Epidermal melanocyte (primary cell): ENCODE results near the gene MRPS17.
"Not testable (repeated sequence)": the region's sequence is repeated elsewhere in the genome, so short reads cannot be mapped to it uniquely, and the experiment has no call there.

Experiments
- DNase-seq: peaks from one replicate; pipeline ENCODE4 v3.0.0; 2011; ENCODE audit warnings: low spot score; ENCODE audit not compliant: insufficient read length

Gene MRPS17

GRCh38 chr7:55951637-55952351 is at the start of gene MRPS17:
MRPS17 (plus strand) TSS chr7:55951877; CDS start chr7:55953196, 1,319 bp downstream.
- peak; percentile 99 for DNase-seq

- DNase-seq, result no peak
Measured at GRCh38 chr7:55903985-55904759, 47.5 kb upstream of the MRPS17 start.

GRCh38 chr7:55912748-55913158 is 38.9 kb upstream of the MRPS17 start:
- no peak for DNase-seq

DNA sequence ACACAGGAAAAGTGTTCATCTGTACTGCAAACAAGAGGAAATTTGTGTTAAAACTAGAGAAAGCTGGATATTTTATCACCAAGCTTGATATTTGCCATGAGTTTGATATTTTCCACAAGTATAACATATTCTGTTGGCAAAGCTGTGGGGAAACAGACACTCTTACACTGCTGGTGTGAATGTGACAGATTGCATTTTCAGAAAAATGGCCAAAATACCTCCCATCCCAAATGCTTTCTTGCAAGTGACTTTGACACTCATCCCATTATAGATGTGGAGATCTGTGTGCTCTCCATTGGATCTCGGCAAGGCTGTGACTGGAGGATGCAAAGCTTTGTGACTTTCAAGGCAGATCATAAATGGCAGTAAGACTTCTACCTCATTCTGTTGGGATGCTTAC is 33.9 kb upstream of the MRPS17 start:
- no peak for DNase-seq

DNA sequence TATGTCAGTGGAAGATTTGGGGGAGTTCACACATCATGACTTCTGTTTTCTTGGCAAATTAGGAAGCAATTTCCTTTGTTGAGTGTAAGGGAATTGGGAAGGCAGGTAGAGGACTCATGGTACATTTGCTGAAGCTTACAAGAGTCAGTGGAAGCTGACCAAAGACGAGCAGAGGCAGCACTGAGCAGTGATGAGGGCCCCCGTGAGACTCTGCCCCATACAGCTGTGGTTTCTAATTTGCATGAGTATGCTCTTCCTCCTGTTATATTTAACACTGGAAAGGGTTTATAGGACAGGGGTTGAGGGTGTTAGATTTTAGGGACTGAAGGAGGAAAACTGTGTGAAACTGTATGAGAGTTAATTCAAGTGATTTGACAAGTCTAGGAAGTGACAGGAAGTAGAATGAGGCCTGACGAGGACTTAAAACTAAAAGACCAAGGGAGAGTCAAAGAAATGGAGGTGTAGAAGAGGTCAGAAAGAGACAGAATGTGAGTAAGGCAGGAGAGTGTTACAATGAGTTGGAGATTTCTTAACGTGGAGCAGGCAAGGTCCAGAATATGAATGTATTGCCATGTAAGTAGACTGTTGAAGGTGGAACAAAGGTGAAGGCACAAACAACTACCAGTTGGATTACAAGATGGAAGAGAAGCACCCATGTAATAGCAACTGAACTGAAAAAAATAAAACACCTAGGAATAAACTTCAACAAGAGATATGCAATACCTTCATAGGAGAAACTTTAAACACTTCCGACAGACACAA is 23.5 kb upstream of the MRPS17 start:
- no peak for DNase-seq

GRCh38 chr7:55931421-55932151 is 20.1 kb upstream of the MRPS17 start:
- DNase-seq, result no peak

GRCh38 chr7:55939514-55940123 is 12.1 kb upstream of the MRPS17 start:
- no peak for DNase-seq

DNA sequence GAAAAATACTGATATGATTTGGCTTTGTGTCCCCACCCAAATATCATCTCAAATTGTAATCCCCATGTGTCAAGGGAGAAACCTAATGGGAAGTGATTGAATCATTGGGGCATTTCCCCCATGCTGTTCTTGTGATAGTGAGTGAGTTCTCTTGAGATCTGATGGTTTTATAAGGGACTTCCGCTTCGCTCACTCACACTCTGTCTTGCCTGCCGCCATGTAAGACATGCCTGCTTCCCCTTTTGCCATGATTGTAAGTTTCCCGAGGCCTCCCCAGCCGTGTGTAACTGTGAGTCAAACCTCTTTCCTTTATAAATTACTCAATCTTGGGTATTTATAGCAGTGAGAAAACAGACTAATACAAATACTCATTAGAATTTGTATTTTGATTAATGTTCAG is 5.1 kb upstream of the MRPS17 start:
- no peak for DNase-seq

- DNase-seq, result not testable (repeated sequence)
Measured at GRCh38 chr7:55952352-55952671, 635 bp downstream of the MRPS17 start.

DNA sequence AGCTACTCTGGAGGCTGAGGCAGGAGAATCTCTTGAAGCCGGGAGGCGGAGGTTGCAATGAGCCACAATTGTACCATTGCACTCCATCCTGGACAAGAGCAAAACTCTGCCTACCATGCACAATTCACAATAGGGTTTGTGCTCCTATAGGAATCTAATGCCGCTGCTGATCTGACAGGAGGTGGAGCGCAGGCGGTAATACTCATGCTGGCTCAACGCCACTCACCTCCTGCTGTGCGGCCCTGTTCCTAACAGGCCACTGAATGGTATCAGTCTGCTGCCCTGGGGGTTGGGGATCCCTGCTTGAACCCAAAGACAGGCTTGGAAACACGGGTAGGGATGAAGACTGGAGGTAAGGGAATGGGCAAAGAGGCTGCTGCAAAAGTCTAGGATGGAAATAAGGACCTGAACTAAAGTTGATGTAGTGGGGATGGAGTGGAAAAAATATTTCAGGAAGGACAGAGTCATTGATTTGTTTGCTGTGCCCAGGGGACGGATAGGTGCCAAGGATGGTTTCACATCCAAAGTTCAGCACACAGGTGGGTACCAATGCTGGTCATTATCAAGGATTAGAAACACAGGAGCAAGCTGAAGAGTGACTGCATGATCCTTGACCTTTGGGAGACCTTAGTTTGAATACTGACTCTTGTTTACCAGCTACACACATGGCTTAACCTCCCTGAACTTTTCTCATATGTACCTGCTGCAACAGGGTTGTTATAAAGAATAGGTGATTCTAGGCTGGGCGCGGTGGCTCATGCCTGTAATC is 2.2 kb downstream of the MRPS17 start:
- no peak for DNase-seq

GRCh38 chr7:55957190-55957589 is 5.5 kb downstream of the MRPS17 start:
- DNase-seq, result no peak

DNA sequence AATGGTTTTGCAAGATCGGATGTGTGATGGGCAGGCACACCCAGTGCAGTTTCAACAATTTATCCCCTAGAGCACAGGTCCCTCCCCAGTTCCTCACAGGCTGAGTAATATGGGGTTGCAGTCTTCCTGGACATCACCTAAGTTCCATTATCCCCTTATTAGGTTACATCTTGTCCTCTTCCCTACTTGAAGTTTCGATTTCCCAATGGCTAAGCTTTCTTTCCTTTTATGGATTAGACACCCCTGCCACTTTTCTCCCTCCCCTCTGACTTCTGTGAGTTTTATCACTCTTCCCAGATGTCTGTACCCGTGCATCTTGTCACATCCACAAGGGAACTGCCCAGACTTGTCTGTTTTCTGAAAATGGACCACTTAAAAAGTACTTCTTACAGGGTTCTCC is 10.3 kb downstream of the MRPS17 start:
- DNase-seq, result no peak

- DNase-seq, result no peak
Measured at GRCh38 chr7:55963584-55964168, 12.0 kb downstream of the MRPS17 start.

- DNase-seq, result peak; percentile 37
Measured at GRCh38 chr7:55964261-55965099, 12.8 kb downstream of the MRPS17 start, which contains the start of gene NIPSNAP2. NIPSNAP2 (plus strand) TSS chr7:55964585; CDS start chr7:55964610, 25 bp downstream.

- peak; percentile 22 for DNase-seq
Measured at GRCh38 chr7:55965100-55965470, 13.4 kb downstream of the MRPS17 start.

DNA sequence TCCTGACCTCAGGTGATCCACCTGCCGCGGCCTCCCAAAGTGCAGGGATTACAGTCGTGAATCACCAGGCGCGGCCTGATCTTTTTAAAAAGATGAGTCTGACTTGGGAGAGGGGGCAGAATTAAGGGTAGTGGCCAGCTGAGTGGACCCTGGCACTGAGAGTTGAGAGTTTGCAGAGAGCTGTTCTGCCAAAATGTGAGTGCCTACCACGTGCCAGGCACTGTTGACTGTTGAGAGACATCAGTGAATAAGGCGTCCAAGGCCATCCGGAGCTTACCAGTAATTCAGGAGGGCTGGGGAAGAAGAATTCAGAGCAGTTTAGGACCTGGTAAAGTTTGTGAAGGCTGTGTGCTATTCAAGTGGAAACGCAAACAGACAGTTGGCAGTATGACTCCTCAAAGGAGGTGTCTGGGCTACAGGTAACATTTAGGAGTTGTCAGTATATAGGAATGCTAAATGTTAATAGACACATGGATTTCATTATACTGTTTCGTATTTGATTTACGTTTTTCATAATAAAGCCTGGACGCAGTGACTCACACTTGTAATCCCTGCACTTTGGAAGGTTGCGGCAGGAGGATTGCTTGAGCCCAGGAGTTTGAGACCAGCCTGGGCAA is 14.2 kb downstream of the MRPS17 start:
- no peak for DNase-seq

- DNase-seq, result no peak
Measured at GRCh38 chr7:55966851-55967250, 15.2 kb downstream of the MRPS17 start.

DNA sequence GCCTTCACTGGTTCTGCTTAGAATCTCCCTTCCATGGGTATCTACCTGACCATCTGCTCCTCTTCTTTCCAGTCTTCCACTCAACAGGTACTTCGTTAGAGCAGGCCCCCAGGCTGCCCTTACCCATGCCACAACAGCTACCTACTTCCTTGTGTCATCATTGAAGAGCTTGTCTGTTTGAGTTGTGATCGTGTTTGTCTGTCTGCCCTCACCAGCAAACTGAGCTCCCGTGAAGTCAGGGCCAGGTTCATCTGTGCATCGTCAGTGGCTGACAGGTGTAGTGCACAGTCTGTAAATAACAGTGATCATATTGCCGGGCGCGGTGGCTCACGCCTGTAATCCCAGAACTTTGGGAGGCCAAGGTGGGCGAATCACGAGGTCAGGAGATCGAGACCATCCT is 17.7 kb downstream of the MRPS17 start:
- DNase-seq, result no peak

- DNase-seq, result no peak
Measured at GRCh38 chr7:55970561-55970960, 18.9 kb downstream of the MRPS17 start.
